ENCODE measurements around the gene ICAM2.

The ICAM2 gene

GRCh38 chr17:63974594-63975192, 45.7 kb downstream of the ICAM2 start:
- no peak for DNase-seq (ENCODE audit: low spot score)

GRCh38 chr17:63973930-63974593, 46.4 kb downstream of the ICAM2 start:
- DNase-seq (ENCODE audit: low spot score) = no peak

GRCh38 chr17:63973247-63973646, 47.2 kb downstream of the ICAM2 start:
- DNase-seq (ENCODE audit: low spot score) = no peak

- no peak for DNase-seq (ENCODE audit: low spot score)
These were observed 47.6 kb downstream of the ICAM2 start, which contains the start of gene SCN4A for GRCh38 chr17:63972796-63973195. SCN4A (minus strand) TSS chr17:63972918; CDS start chr17:63972841, 77 bp downstream.

GRCh38 chr17:63969278-63969677, 51.2 kb downstream of the ICAM2 start:
- DNase-seq (ENCODE audit: low spot score) = no peak

DNA sequence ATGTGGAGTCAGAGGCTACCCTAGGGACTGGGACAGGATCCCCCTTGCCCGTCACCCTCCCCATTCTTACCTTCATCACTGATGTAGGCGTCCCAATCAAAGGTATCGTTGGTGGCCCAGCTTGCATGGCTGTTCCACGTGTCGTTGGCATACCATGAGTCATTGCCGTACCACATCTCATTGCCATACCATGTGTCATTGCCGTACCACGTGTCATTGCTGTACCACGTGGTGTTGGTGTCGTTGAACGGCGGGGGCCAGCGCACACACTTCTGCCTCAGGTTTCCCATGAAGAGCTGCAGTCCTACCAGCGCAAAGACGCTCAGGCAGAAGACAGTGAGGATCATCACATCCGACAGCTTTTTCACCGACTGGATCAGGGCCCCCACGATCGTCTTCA, 52.5 kb downstream of the ICAM2 start:
- DNase-seq (ENCODE audit: low spot score) = no peak

DNA sequence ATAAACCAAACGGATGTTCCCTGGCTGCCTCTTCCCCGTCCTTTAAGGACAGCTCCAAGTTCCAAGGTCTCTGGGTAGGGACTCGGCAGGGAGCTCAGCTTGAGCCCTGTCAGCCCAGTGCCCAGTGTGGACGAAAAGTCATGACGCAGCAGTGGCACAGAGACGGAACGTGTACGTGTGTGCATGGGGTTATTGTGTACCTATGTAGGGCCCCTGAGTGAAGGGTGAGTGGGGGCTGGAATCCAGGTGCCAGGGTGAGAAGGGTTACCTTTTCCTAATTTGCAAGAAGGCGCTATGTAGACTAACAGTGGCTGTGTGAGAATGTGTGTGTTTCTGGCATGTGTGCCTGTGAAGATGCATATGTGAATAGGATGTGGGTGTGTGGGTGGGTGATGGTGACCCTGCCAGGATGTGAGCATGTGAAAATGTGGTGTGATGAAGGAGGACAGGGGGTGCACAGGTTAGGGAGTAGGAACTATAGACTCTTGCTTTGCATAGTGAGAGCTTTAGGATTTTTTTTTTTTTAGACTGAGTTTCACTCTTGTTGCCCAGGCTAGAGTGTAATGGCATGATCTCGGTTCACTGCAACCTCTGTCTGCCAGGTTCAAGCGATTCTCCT, 53.7 kb downstream of the ICAM2 start:
- DNase-seq (ENCODE audit: low spot score) = no peak

GRCh38 chr17:63963123-63963522, 57.3 kb downstream of the ICAM2 start:
- DNase-seq (ENCODE audit: low spot score) = no peak

GRCh38 chr17:63962298-63962744, 58.1 kb downstream of the ICAM2 start:
- no peak for DNase-seq (ENCODE audit: low spot score)

DNA sequence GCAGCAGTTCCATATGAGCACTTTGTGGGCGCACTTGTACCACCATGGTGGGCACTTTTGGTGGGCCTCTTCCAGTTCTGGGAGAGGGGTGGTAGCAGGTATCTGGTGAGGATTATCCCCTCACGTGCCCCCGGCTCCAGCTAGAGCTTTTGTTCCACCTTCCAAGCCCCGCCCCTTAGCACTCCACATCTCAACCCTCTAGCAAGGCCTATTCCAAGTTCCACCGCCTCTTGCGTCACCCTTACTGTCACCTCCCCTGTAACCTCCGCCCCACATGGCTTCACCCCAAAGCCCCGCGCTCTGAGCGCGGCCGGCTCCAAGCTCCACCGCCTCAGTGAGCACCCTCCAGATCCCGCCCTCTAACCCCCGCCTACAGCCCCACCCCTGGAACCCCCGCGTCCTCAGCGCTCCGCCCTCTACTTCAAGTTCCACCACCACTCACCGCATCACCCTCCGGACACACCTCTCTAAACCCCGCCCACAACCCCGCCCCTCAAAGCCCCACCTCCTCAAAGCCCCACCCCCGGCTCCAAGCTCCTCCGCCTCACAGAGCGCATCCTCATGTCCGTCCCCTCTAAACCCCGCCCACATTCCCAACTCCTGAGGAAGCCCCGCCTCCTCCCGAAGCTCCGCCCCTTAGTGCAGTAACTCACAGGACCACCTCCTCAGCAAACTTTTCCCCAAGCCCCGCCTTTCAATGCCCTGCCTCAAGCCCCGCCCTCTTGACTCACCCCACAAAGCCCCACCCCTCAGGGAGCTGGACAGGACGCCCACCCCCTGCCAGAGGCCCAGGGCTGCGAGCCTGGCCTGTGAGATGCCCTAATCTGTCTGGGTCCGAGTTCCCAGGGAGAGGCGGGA, 58.8 kb downstream of the ICAM2 start:
- peak; percentile 34 for DNase-seq (ENCODE audit: low spot score)

GRCh38 chr17:63960430-63960829, 60.0 kb downstream of the ICAM2 start:
- no peak for DNase-seq (ENCODE audit: low spot score)

DNA sequence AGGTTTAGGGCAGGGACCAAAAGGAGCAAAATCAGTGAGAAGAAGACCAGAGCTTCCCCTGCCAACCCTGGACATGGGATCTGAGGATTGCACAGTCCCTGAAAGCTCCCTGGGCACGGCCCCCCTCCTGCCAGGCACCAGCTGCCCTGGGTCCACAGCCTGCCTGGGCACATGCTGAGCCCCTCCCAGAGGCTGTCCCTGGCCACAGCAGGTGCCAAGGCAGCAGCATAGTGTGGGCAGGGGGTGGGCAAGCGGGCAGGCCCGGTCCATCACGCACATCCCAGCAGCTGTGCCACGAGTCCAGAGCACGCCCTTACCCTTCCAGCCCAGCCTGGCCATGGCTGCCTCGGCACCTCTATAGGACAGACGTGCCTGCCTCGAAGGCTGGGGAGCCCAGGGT, 60.4 kb downstream of the ICAM2 start:
- DNase-seq (ENCODE audit: low spot score) = no peak

GRCh38 chr17:63956296-63956920, 64.0 kb downstream of the ICAM2 start:
- DNase-seq (ENCODE audit: low spot score) = no peak

GRCh38 chr17:63955791-63956190, 64.6 kb downstream of the ICAM2 start:
- DNase-seq (ENCODE audit: low spot score) = no peak

- DNase-seq (ENCODE audit: low spot score) = no peak
These were observed 65.2 kb downstream of the ICAM2 start for GRCh38 chr17:63955232-63955631.

- no peak for DNase-seq (ENCODE audit: low spot score)
These were observed 65.9 kb downstream of the ICAM2 start for GRCh38 chr17:63954402-63955063.
